Neural crest cell (in vitro differentiated cells): Measurements from ENCODE around the gene CTDSPL. TPM values are rescaled to one million over a fixed set of nuclear protein-coding genes. Genes with fewer than 3 reads are reported as not detected.

Source experiments
- DNase-seq: peaks from one replicate; pipeline ENCODE4 v3.0.0; 2021; ENCODE audit warnings: low read depth, mixed read lengths, low spot score
- H3K27ac Mint-ChIP-seq: one replicate; pipeline ENCODE4 v1.8.0; 2021; ENCODE audit warnings: mild to moderate bottlenecking, mixed read lengths; ENCODE audit not compliant: unreplicated experiment
- H3K27me3 Mint-ChIP-seq: 2 replicates; pipeline ENCODE4 v1.8.0; 2021; ENCODE audit warnings: low read depth, mild to moderate bottlenecking, mixed read lengths
- H3K36me3 Mint-ChIP-seq: 2 replicates; pipeline ENCODE4 v1.8.0; 2021; ENCODE audit warnings: low read depth, mild to moderate bottlenecking, mixed read lengths
- H3K4me1 Mint-ChIP-seq: 2 replicates; pipeline ENCODE4 v1.8.0; 2021; ENCODE audit warnings: mixed read lengths
- H3K4me3 Mint-ChIP-seq: one replicate; pipeline ENCODE4 v1.8.0; 2021; ENCODE audit warnings: mild to moderate bottlenecking, mixed read lengths
- H3K9me3 Mint-ChIP-seq: 2 replicates; pipeline ENCODE4 v1.8.0; 2021; ENCODE audit warnings: mixed read lengths
- CTCF ChIP-seq: fragments of 200-600 bp; sonication (generic); conservative IDR thresholded peaks from 2 replicates; pipeline ENCODE4 v1.5.0; 2021; ENCODE audit warnings: antibody characterized with exemption, mild to moderate bottlenecking
- total RNA-seq: library from RNA; stranded (reverse); gene quantifications from 2 replicates; pipeline ENCODE4 v1.2.1, GENCODE V29; 2021

The CTDSPL gene
- total RNA-seq, 1 donor from 2014 or later: 42.2 TPM

DNA sequence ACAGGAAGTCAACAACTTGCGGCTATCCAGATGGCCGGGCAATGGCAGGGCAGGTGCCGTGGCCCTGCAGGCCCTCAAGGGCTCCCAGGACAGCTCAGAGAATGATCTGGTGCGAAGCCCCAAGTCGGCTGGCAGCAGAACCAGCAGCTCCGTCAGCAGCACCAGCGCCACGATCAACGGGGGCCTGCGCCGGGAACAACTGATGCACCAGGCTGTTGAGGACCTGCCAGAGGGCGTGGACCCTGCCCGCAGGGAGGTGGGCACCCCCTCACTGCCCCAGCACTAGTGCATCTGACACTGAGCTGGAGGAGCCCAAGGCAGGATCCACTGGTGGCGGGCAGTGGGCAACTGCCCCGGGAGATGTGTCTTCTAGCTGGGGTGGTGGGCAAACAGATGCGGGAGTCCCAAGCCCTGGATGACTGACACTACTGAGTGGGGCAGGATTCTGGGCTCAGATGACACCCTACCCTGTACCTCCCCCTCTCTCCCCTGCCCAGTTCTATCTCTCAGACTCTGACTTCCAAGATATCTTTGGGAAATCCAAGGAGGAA is 144.8 kb downstream of the CTDSPL start:
- Mint-ChIP-seq H3K4me3 (no peak overlapping the region), H3K27me3 (no peaks in the 10 kb centered on the region), H3K36me3 (no peaks in the 10 kb centered on the region), H3K4me1 (peaks cover 24% of the 10 kb centered on the region), H3K27ac (no peak overlapping the region), H3K9me3 (no peaks in the 10 kb centered on the region)
- TF ChIP-seq CTCF: no peak
- DNase-seq: no peak

DNA sequence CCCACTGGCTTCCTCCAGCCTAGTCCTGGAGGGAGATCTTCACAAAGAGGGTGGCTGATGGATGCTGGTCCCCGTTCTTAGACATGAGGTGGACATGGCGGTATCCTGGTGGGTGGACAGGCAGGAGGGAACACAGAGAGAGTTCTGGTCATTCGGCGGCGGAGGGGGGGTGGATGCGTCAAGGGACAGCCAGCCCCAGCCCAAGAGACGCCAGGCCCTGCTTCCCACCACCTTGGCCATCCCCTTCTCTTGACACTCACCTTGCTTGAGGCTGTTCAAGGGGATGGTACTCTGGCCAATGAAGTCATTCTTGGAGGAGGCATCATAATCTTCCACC is 146.0 kb downstream of the CTDSPL start:
- Mint-ChIP-seq H3K4me3 (no peak overlapping the region), H3K27ac (no peak overlapping the region), H3K27me3 (no peaks in the 10 kb centered on the region), H3K9me3 (no peaks in the 10 kb centered on the region), H3K36me3 (no peaks in the 10 kb centered on the region), H3K4me1 (peaks cover 24% of the 10 kb centered on the region)
- no peak for TF ChIP-seq CTCF
- DNase-seq: no peak

DNA sequence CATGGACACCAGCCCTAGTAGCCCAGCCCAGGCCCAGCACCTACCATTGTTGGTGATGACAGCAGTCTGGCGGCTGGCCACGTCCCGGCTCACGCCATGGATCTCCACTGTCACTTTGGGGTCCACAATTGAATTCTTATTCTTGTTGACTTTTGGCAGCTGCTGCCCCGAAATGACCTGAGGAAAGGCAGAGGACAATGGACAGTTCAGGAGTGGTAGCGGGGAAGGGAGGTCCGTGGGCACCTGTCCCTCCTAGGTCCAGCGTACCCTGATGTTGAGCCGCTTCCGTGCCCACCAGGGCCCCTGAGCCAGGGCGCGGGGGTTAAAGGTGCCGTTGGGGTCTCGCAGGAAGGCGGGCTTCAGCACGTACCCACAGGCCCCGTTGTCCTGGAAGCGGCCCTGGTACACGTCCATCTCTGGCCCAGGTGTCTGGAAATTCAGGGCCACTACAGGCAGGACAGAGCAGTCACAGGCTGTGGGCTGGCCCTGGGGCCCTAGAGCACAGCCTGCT is 146.6 kb downstream of the CTDSPL start:
- no peaks in the 10 kb centered on the region for H3K27me3 Mint-ChIP-seq
- H3K4me3 Mint-ChIP-seq: no peak overlapping the region
- H3K9me3 Mint-ChIP-seq: no peaks in the 10 kb centered on the region
- H3K4me1 Mint-ChIP-seq: peaks cover 20% of the 10 kb centered on the region
- no peaks in the 10 kb centered on the region for H3K36me3 Mint-ChIP-seq
- H3K27ac Mint-ChIP-seq: no peak overlapping the region
- no peak for DNase-seq
- TF ChIP-seq CTCF: no peak

GRCh38 chr3:38008971-38009580 is 147.4 kb downstream of the CTDSPL start:
- Mint-ChIP-seq H3K9me3 (no peaks in the 10 kb centered on the region), H3K27ac (no peak overlapping the region), H3K27me3 (no peaks in the 10 kb centered on the region), H3K4me1 (peaks cover 16% of the 10 kb centered on the region), H3K4me3 (no peak overlapping the region), H3K36me3 (peaks cover 3% of the 10 kb centered on the region)
- no peak for DNase-seq
- no peak for TF ChIP-seq CTCF

DNA sequence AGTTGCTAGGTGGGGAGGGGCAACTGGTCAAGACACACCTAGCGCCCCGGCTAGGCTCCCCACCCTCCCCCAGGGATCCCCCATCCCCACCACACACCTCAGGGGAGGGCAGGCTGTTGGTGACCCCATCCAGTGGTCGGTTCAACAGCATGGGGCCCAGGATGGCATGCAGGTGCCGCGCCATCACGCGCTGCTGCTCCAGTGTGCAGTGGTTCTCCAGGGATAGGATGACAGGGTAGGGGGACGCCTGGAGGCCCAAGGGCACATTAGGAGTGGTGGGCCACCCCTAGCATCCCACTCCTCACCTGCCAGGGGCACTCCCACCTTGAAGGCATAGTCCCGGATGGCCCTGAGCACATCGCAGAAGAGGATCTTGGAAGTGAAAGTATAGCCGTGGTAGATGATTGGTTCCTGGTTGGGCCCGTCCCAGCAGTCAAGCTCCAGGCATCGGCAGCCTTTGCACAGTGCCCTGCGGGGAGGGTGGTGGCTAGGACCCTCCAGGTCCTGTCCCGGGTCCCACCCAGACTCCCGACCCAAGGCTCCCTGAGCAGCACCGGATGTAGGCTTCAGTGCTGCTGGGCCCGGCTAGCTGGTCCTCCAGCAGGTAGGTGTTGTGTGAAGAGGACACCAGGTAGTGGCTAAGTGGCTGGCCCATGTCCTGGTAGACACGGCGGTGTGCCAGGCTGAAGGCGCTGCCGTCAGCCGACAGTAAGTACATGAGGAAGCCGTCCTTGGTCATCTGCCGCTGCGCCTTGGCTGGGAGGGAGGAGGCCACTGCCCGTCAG is 148.3 kb downstream of the CTDSPL start:
- Mint-ChIP-seq H3K27ac (no peak overlapping the region), H3K27me3 (no peaks in the 10 kb centered on the region), H3K4me1 (peaks cover 7% of the 10 kb centered on the region), H3K36me3 (peaks cover 11% of the 10 kb centered on the region), H3K9me3 (peaks cover under 1% of the 10 kb centered on the region), H3K4me3 (no peak overlapping the region)
- no peak for DNase-seq
- TF ChIP-seq CTCF: no peak
